PC-9 (cell line): ENCODE measurements around the gene MRPL28.
"Not testable (repeated sequence)": the region's sequence is repeated elsewhere in the genome, so short reads cannot be mapped to it uniquely, and the experiment has no call there.

Experiments
- EZH2 ChIP-seq: fragments of 200-600 bp; sonication (generic); IDR thresholded peaks from 2 replicates; pipeline ENCODE4 v1.8.0; 2017; ENCODE audit warnings: antibody characterized with exemption, low read depth
- TF ChIP-seq, protein P1 (sequence below): fragments of 200-600 bp; sonication (generic); conservative IDR thresholded peaks from 2 replicates; pipeline ENCODE4 v1.6.1; 2017; ENCODE audit warnings: mixed run types, antibody characterized with exemption, mild to moderate bottlenecking, moderate library complexity

DNA sequence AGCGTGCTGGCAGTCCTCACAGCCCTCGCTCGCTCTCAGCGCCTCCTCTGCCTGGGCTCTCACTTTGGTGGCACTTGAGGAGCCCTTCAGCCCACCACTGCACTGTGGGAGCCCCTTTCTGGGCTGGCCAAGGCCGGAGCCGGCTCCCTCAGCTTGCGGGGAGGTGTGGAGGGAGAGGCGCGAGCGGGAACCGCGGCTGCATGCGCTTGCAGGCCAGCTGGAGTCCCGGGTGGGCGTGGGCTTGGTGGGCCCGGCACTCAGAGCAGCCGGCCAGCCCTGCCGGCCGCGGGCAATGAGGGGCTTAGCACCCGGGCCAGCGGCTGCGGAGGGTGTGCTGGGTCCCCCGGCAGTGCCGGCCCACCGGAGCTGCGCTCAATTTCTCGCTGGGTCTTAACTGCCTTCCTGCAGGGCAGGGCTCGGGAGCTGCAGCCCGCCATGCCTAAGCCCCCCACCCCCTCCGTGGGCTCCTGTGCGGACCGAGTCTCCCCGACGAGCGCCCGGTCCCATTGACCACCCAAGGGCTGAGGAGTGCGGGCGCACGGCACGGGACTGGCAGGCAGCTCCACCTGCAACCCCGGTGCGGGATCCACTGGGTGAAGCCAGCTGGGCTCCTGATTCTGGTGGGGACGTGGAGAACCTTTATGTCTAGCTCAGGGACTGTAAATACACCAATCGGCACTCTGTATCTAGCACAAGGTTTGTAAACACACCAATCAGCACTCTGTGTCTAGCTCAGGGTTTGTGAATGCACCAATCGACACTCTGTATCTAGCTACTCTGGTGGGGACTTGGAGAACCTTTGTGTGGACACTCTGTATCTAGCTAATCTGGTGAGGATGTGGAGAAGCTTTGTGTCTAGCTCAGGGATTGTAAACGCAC lies 29.0 kb downstream of the MRPL28 start:
- TF ChIP-seq, protein P1, sequence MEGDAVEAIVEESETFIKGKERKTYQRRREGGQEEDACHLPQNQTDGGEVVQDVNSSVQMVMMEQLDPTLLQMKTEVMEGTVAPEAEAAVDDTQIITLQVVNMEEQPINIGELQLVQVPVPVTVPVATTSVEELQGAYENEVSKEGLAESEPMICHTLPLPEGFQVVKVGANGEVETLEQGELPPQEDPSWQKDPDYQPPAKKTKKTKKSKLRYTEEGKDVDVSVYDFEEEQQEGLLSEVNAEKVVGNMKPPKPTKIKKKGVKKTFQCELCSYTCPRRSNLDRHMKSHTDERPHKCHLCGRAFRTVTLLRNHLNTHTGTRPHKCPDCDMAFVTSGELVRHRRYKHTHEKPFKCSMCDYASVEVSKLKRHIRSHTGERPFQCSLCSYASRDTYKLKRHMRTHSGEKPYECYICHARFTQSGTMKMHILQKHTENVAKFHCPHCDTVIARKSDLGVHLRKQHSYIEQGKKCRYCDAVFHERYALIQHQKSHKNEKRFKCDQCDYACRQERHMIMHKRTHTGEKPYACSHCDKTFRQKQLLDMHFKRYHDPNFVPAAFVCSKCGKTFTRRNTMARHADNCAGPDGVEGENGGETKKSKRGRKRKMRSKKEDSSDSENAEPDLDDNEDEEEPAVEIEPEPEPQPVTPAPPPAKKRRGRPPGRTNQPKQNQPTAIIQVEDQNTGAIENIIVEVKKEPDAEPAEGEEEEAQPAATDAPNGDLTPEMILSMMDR = not testable (repeated sequence)
- TF ChIP-seq EZH2 = not testable (repeated sequence)
